ENCODE data around the gene ARHGEF17.

DNA sequence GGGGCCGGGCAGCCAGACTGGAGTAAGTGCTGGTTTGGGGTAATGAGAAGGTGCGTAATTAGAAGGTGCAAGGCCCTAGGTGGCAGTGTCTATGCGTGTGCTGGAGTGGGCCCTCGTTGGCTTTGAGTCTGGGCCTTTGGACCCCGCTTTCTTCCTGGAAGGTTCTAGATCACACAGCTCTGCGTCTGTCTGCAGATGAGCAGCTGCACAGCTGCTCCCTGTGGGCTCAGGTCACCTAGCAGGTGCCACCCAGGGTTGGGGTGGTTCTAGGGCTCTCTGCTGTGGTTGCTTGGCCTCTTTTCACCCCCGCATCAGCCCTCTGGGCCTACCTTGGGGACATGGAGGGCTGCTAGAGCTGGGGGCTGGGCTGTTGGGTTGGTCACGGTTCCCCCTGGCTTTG lies 78.5 kb downstream of the ARHGEF17 start:
- TF ChIP-seq, protein P1, sequence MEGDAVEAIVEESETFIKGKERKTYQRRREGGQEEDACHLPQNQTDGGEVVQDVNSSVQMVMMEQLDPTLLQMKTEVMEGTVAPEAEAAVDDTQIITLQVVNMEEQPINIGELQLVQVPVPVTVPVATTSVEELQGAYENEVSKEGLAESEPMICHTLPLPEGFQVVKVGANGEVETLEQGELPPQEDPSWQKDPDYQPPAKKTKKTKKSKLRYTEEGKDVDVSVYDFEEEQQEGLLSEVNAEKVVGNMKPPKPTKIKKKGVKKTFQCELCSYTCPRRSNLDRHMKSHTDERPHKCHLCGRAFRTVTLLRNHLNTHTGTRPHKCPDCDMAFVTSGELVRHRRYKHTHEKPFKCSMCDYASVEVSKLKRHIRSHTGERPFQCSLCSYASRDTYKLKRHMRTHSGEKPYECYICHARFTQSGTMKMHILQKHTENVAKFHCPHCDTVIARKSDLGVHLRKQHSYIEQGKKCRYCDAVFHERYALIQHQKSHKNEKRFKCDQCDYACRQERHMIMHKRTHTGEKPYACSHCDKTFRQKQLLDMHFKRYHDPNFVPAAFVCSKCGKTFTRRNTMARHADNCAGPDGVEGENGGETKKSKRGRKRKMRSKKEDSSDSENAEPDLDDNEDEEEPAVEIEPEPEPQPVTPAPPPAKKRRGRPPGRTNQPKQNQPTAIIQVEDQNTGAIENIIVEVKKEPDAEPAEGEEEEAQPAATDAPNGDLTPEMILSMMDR (IDR thresholded peaks at IDR 0.05) = no peak
- no peak for TF ChIP-seq POLR2A (IDR thresholded peaks at IDR 0.05)

Measured in testis (tissue), 2 donors.